Endothelial cell of umbilical vein (primary cell): ENCODE data around the gene POMC. TPM values are rescaled to one million over a fixed set of nuclear protein-coding genes. Genes with fewer than 3 reads are reported as not detected.
"Not testable (repeated sequence)": the region's sequence is repeated elsewhere in the genome, so short reads cannot be mapped to it uniquely, and the experiment has no call there.

Source experiments
- BruUV-seq: library from RNA; stranded (reverse); fragments of 400-500 nt; replicated peaks from 2 replicates; lab custom pipeline; 2021; lab: Mats Ljungman, UMichigan
- CTCF ChIA-PET: fragments of 300-600, 350-600 bp; sonication (Branson Sonifier 250); formaldehyde crosslinking; loops from one replicate; lab custom pipeline; 2021; ENCODE audit warnings: antibody characterized with exemption, inconsistent platforms; lab: Charles Lee
- POLR2A ChIA-PET: fragments of 300-600, 350-600 bp; sonication (Branson Sonifier 250); formaldehyde crosslinking; loops from one replicate; lab custom pipeline; 2021; ENCODE audit warnings: antibody characterized with exemption, inconsistent platforms; lab: Charles Lee
- DNase-seq: peaks from one replicate; pipeline ENCODE4 v3.0.0-alpha.2; 2011; ENCODE audit warnings: low read depth, low spot score
- FAIRE-seq: peaks from 2 replicates; lab custom pipeline; 2011; peaks lifted over from hg19 to GRCh38; lab: Jason Lieb, UNC
- H2AFZ ChIP-seq: 2 replicates; pipeline ENCODE4 v1.6.0; 2012; ENCODE audit warnings: low read depth, low read length, control low read depth, inconsistent platforms
- H3K27ac ChIP-seq: 2 replicates; pipeline ENCODE4 v1.5.1; 2011; ENCODE audit warnings: low read depth, mild to moderate bottlenecking, control low read depth, low read length, moderate library complexity; ENCODE audit not compliant: insufficient read depth
- H3K27me3 ChIP-seq, 2 experiments: 2 replicates each; pipeline versions ENCODE4 v1.6.0 to v1.6.1; 2011; ENCODE audit warnings: low read length in 2 of 2, mixed read lengths in 1 of 2; ENCODE audit not compliant: control insufficient read depth in 2 of 2, insufficient read depth in 2 of 2
- H3K36me3 ChIP-seq, 2 experiments: 2 replicates in 1 of 2; 3 replicates in 1 of 2; pipeline ENCODE4 v1.5.1; 2011; ENCODE audit warnings: low read length in 2 of 2, mild to moderate bottlenecking in 1 of 2, moderate library complexity in 1 of 2; ENCODE audit not compliant: control insufficient read depth in 2 of 2, insufficient read depth in 2 of 2; ENCODE audit errors: extremely low read depth in 1 of 2
- H3K4me1 ChIP-seq: 3 replicates; pipeline ENCODE4 v1.5.1; 2011; ENCODE audit warnings: mild to moderate bottlenecking, low read length; ENCODE audit not compliant: control insufficient read depth, insufficient read depth; ENCODE audit errors: extremely low read depth
- H3K4me2 ChIP-seq: 2 replicates; pipeline ENCODE4 v1.6.1; 2011; ENCODE audit warnings: low read length, control low read depth, mixed read lengths; ENCODE audit not compliant: insufficient read depth
- H3K4me3 ChIP-seq, 3 experiments: fragments of 200-600 bp in 1 of 3; sonication (generic), shearing (Covaris generic) in 1 of 3; replicated peaks in 1 of 3; 2 replicates each; pipeline ENCODE4 v1.5.1; 2011 to 2016; ENCODE audit warnings: control low read depth in 3 of 3, low read length in 3 of 3, mild to moderate bottlenecking in 2 of 3, inconsistent platforms in 1 of 3, low read depth in 1 of 3, moderate library complexity in 1 of 3; ENCODE audit not compliant: insufficient read depth in 1 of 3
- H3K79me2 ChIP-seq: 2 replicates; pipeline ENCODE4 v1.6.0; 2012; ENCODE audit warnings: low read length, inconsistent platforms; ENCODE audit not compliant: control insufficient read depth, insufficient read depth
- H3K9ac ChIP-seq: replicated peaks from 2 replicates; pipeline ENCODE3; 2011; ENCODE audit warnings: low read length, control low read depth; ENCODE audit not compliant: insufficient read depth; ENCODE audit errors: extremely low read depth
- H3K9me1 ChIP-seq: replicated peaks from 3 replicates; pipeline ENCODE4 v1.6.0; 2011; ENCODE audit warnings: mild to moderate bottlenecking, low read length; ENCODE audit not compliant: control insufficient read depth, insufficient read depth; ENCODE audit errors: extremely low read depth
- H3K9me3 ChIP-seq: replicated peaks from 2 replicates; pipeline ENCODE4 v1.5.1; 2012; ENCODE audit warnings: low read length, inconsistent platforms; ENCODE audit not compliant: control insufficient read depth, insufficient read depth
- H4K20me1 ChIP-seq: replicated peaks from 2 replicates; pipeline ENCODE3; 2011; ENCODE audit warnings: mild to moderate bottlenecking, low read length; ENCODE audit not compliant: control insufficient read depth, insufficient read depth; ENCODE audit errors: extremely low read depth
- EZH2 ChIP-seq: IDR thresholded peaks from 2 replicates; pipeline ENCODE4 v1.6.1; 2012; ENCODE audit warnings: borderline replicate concordance, low read depth, mild to moderate bottlenecking, moderate library complexity, low read length, inconsistent platforms; ENCODE audit not compliant: severe bottlenecking
- FOS ChIP-seq: IDR thresholded peaks from 2 replicates; pipeline ENCODE4 v1.6.1; 2011; ENCODE audit warnings: mild to moderate bottlenecking, low read length, moderate library complexity, borderline replicate concordance; ENCODE audit not compliant: insufficient read depth
- GATA2 ChIP-seq: IDR thresholded peaks from 2 replicates; pipeline ENCODE4 v1.7.0; 2011; ENCODE audit warnings: low read depth, mild to moderate bottlenecking, moderate library complexity, mixed read lengths, low read length; ENCODE audit not compliant: insufficient read length, insufficient read depth
- JUN ChIP-seq: IDR thresholded peaks from 2 replicates; pipeline ENCODE4 v1.6.1; 2011; ENCODE audit warnings: borderline replicate concordance, low read depth; ENCODE audit not compliant: insufficient read length, insufficient read depth
- MYC ChIP-seq: IDR thresholded peaks from one replicate; pipeline ENCODE4 v1.6.1; 2011; ENCODE audit warnings: mild to moderate bottlenecking, low read depth, low read length
- POLR2A ChIP-seq: IDR thresholded peaks from 2 replicates; pipeline ENCODE4 v1.6.1; 2012; ENCODE audit warnings: low read depth, mild to moderate bottlenecking, control low read depth, low read length
- POLR2AphosphoS5 ChIP-seq: IDR thresholded peaks from 2 replicates; pipeline ENCODE4 v1.6.1; 2012; ENCODE audit warnings: low read depth, mild to moderate bottlenecking, control low read depth, low read length, moderate library complexity; ENCODE audit not compliant: insufficient read depth
- dilution Hi-C: fragments of 300-500 bp; cut with MboI; formaldehyde crosslinking; loops from one replicate; pipeline ENCODE4 v1.15.0; 2019; ENCODE audit warnings: low sequenced_read_pairs; ENCODE audit not compliant: extremely low pct_ligation_motif_present
- intact Hi-C: fragments of 100-400 bp; cut with micrococcal nuclease; formaldehyde crosslinking; loops from one replicate; pipeline ENCODE4 v1.10.0; 2022
- polyA plus RNA-seq, 4 experiments: library from polyadenylated mRNA; depleted of rRNA in 3 of 4; stranded (reverse) in 3 of 4; unstranded in 1 of 4; fragments of >200 nt; gene quantifications; 2 replicates each; pipeline versions ENCODE4 v1.2.1 to v1.2.3, GENCODE V29; 2011 to 2012; ENCODE audit warnings: missing spikeins in 1 of 4
- total RNA-seq: library from RNA; stranded (reverse); gene quantifications from 2 replicates; pipeline ENCODE4 v1.2.3, GENCODE V29; 2021
- TF ChIP-seq, protein P1 (sequence below): IDR thresholded peaks from 2 replicates; pipeline ENCODE4 v1.6.1; 2011; ENCODE audit not compliant: insufficient read depth, insufficient read length
- TF ChIP-seq, protein P2 (sequence below), 2 donors: IDR thresholded peaks; 1 replicate in 1 of 2; 2 replicates in 1 of 2; pipeline ENCODE4 v1.5.1; 2011; ENCODE audit warnings: low read length in 2 of 2, mild to moderate bottlenecking in 2 of 2, moderate library complexity in 2 of 2, control low read depth in 1 of 2, inconsistent platforms in 1 of 2, low read depth in 1 of 2; ENCODE audit not compliant: insufficient read depth in 1 of 2; ENCODE audit errors: extremely low read depth in 1 of 2

POMC gene
- total and polyA plus RNA-seq, 2 donors (not counting 3 experiments of a cell fraction or from before 2014, with no cell fraction given) = 2.4 to 2.7 TPM

DNA sequence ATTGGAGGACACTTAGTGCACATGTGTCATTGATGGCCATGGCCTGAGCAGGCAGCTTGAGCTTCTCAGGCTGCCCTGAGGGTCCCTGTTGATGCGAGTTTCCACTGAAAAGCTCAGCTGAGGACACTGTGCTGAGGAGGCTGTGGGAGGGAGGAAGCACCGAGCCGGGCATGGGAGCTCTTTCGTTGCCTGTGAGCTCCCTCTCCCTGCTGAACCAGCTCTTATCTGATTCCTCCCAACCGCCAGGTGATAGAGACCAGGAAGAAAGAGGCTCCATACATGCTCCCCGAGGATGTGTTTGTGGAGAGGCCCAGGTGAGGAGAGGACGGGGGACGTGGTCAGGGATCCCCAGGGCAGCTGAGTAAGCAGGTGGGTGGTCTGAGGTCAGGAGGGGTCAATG is 27.3 kb downstream of the POMC start:
- POLR2A ChIA-PET = no interaction called here
- intact Hi-C loops (no loop called here), dilution Hi-C loops (no loop called here)
- CTCF ChIA-PET = interaction anchor here (2.4 kb wide), 1 partner anchor 166 kb away, joined by 8 read pairs; no protein-coding TSS in a partner anchor
- Histone ChIP-seq H3K27ac (no peak overlapping the region), H3K4me3 (no peak overlapping the region), H3K9me3 (no peaks in the 10 kb centered on the region), H3K27me3 (no peaks in the 10 kb centered on the region), H3K4me1 (no peaks in the 10 kb centered on the region), H3K79me2 (no peaks in the 10 kb centered on the region), H3K4me2 (no peak overlapping the region), H2AFZ (no peak overlapping the region), H3K9me1 (no peaks in the 10 kb centered on the region), H3K36me3 (no peaks in the 10 kb centered on the region), H4K20me1 (no peaks in the 10 kb centered on the region), H3K9ac (no peak overlapping the region)
- FAIRE-seq (no peak), DNase-seq (no peak)
- BruUV-seq = no TSS peak
- TF ChIP-seq FOS (no peak), MYC (no peak), JUN (no peak), POLR2AphosphoS5 (no peak), EZH2 (no peak), POLR2A (no peak), GATA2 (no peak)
- TF ChIP-seq, protein P1, sequence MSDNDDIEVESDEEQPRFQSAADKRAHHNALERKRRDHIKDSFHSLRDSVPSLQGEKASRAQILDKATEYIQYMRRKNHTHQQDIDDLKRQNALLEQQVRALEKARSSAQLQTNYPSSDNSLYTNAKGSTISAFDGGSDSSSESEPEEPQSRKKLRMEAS = no peak
- TF ChIP-seq, protein P2, sequence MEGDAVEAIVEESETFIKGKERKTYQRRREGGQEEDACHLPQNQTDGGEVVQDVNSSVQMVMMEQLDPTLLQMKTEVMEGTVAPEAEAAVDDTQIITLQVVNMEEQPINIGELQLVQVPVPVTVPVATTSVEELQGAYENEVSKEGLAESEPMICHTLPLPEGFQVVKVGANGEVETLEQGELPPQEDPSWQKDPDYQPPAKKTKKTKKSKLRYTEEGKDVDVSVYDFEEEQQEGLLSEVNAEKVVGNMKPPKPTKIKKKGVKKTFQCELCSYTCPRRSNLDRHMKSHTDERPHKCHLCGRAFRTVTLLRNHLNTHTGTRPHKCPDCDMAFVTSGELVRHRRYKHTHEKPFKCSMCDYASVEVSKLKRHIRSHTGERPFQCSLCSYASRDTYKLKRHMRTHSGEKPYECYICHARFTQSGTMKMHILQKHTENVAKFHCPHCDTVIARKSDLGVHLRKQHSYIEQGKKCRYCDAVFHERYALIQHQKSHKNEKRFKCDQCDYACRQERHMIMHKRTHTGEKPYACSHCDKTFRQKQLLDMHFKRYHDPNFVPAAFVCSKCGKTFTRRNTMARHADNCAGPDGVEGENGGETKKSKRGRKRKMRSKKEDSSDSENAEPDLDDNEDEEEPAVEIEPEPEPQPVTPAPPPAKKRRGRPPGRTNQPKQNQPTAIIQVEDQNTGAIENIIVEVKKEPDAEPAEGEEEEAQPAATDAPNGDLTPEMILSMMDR (IDR thresholded peaks at IDR 0.05; ENCODE audit: extremely low read depth in 1 of 2, insufficient read depth in 1 of 2, low read depth in 1 of 2, low read length in 2 of 2) = no peak

GRCh38 chr2:25140535-25140934 is 27.8 kb downstream of the POMC start:
- CTCF ChIA-PET = interaction anchor here (2.4 kb wide), 1 partner anchor 165 kb away, joined by 8 read pairs; no protein-coding TSS in a partner anchor
- H2AFZ ChIP-seq, H3K36me3 ChIP-seq, H3K9ac ChIP-seq, H3K4me2 ChIP-seq, H4K20me1 ChIP-seq, DNase-seq, H3K27me3 ChIP-seq, H3K4me1 ChIP-seq, H3K4me3 ChIP-seq, H3K79me2 ChIP-seq, H3K9me1 ChIP-seq, BruUV-seq, H3K27ac ChIP-seq, FAIRE-seq, POLR2A ChIA-PET, intact Hi-C loops, H3K9me3 ChIP-seq, dilution Hi-C loops: not testable (repeated sequence)
